Activated naive CD8-positive, alpha-beta T cell treated with anti-CD3 and anti-CD28 coated beads, Interleukin-2, amount 10 ng/mL, durations not matched to agents 7 days and 5 days (primary cell): ENCODE data around the gene ELMOD2. TPM values are rescaled to one million over a fixed set of nuclear protein-coding genes. Genes with fewer than 3 reads are reported as not detected.

Source experiments
- ATAC-seq: fragments of 150-1000 bp; cut with Tn5 transposase; one replicate; pipeline ENCODE4 v1.10.0; 2021; ENCODE audit warnings: low read depth, moderate library complexity
- POLR2A ChIA-PET: fragments of 350-600 bp; sonication (Branson Sonifier 250); formaldehyde crosslinking; loops from one replicate; lab custom pipeline; 2021; ENCODE audit warnings: antibody characterized with exemption; lab: Charles Lee
- DNase-seq: peaks from one replicate; pipeline ENCODE4 v3.0.0; 2021
- H3K27ac Mint-ChIP-seq: one replicate; pipeline ENCODE4 v1.8.0; 2022; ENCODE audit warnings: mild to moderate bottlenecking, mixed read lengths
- H3K27me3 Mint-ChIP-seq: one replicate; pipeline ENCODE4 v1.8.0; 2022; ENCODE audit warnings: mild to moderate bottlenecking, moderate library complexity, mixed read lengths
- H3K36me3 Mint-ChIP-seq: one replicate; pipeline ENCODE4 v1.8.0; 2021; ENCODE audit warnings: mild to moderate bottlenecking, mixed read lengths
- H3K4me1 Mint-ChIP-seq: one replicate; pipeline ENCODE4 v1.8.0; 2021; ENCODE audit warnings: mixed read lengths
- H3K4me3 Mint-ChIP-seq: one replicate; pipeline ENCODE4 v1.8.0; 2022; ENCODE audit warnings: mild to moderate bottlenecking, moderate library complexity, mixed read lengths
- H3K9me3 Mint-ChIP-seq: one replicate; pipeline ENCODE4 v1.8.0; 2021; ENCODE audit warnings: mixed read lengths
- total RNA-seq, 2 experiments: library from RNA; stranded (reverse); gene quantifications; one replicate each; pipeline ENCODE4 v1.2.3, GENCODE V29; 2021

ELMOD2 gene
- total RNA-seq, 2 experiments from 2014 or later = 21.8 to 22.9 TPM

DNA sequence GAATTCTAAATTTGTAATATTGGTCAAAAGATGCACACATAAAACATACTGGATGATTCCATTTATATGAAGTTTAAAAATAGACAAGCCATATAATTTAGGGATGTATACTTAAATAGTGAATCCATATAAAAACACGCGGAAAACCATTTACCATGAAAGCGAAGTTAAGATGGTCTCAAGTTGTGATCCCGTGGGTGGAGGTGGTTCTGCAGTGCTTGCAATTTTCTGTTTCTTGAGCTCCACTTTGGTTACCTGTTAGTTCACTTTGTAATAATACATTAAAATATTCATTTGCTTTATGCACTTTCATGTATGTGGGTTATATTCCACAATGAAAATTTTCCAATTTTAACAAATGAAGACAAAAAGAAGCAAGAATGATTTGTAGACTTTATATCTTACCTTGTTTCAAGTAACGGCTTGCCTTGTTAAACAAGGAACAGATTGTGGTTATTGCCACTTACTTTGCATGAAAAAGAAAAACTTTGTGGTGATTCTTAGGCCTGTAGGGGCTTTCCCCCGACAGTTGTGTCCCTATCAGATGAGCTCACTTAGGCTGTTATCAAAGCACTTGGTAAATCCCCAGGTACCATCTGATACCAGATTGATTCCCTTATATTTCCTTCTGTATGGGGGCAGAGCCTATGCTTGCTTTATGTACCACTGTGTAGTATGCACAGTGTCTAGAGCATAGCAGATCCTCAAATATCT is 32.6 kb downstream of the ELMOD2 start:
- DNase-seq = no peak
- H3K9me3 Mint-ChIP-seq = no peaks in the 10 kb centered on the region

DNA sequence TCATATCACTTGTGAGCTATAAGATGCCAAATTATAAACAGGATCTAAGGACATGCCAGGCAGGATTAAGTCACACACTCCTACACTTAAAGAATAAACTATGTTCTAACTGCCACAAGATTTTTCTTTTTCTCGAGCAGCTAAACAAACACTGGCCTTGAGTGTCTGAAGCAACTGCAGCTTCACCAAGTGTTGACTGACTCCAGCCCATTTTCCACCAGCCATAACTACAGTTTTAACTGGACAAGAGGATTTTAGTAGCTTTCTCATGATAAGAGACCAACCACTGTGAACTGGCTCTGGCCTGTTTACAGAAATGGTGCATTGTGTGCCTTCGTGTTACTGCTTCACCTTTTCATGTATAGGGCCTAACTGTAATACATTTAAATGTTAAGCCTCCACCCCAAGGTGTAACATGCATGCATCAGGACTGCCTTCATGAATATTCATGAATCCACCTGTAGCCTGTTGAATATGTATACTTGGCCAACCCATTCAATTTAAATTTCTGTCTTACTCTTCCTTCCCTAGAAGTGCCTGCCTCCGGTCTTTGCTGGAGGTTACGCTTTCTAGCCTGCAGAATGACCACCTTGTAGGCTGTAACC is 34.0 kb downstream of the ELMOD2 start:
- Mint-ChIP-seq H3K4me1 (peaks cover 7% of the 10 kb centered on the region), H3K27ac (no peak overlapping the region), H3K4me3 (no peak overlapping the region), H3K27me3 (peaks cover 38% of the 10 kb centered on the region), H3K36me3 (peaks cover 1% of the 10 kb centered on the region), H3K9me3 (no peaks in the 10 kb centered on the region)
- no peak for ATAC-seq
- POLR2A ChIA-PET = no interaction called here
- no peak for DNase-seq

More for the DNA sequence above, 32.6 kb downstream of the ELMOD2 start:
- Mint-ChIP-seq H3K4me1 (peaks cover 7% of the 10 kb centered on the region), H3K27ac (no peak overlapping the region), H3K4me3 (no peak overlapping the region), H3K27me3 (peaks cover 32% of the 10 kb centered on the region), H3K36me3 (peaks cover 3% of the 10 kb centered on the region)
- peak; percentile 89 for ATAC-seq
- POLR2A ChIA-PET = no interaction called here

DNA sequence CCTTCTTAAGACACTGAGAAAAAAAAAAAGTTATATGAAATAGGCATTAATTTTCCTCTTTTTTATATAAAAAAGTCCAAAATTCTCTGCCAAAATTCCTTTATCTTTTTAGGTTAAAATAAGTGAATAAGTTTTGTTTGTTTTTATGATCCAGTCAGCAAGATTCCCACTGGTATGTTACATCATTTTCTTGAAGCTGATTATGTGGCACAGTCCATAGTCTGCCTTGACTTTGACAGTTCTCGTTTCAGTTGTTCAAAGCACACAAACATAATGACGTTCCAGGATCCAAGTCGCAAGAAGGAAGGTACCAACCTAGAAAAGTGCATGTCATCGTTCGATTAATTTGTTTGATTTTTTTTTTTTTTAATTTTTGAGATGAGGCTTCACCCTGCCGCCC is 35.7 kb downstream of the ELMOD2 start:
- Mint-ChIP-seq H3K36me3 (no peaks in the 10 kb centered on the region), H3K27me3 (peaks cover 38% of the 10 kb centered on the region), H3K9me3 (no peaks in the 10 kb centered on the region), H3K4me3 (no peak overlapping the region), H3K4me1 (peaks cover 7% of the 10 kb centered on the region), H3K27ac (no peak overlapping the region)
- POLR2A ChIA-PET = no interaction called here
- DNase-seq = no peak
- ATAC-seq = no peak

DNA sequence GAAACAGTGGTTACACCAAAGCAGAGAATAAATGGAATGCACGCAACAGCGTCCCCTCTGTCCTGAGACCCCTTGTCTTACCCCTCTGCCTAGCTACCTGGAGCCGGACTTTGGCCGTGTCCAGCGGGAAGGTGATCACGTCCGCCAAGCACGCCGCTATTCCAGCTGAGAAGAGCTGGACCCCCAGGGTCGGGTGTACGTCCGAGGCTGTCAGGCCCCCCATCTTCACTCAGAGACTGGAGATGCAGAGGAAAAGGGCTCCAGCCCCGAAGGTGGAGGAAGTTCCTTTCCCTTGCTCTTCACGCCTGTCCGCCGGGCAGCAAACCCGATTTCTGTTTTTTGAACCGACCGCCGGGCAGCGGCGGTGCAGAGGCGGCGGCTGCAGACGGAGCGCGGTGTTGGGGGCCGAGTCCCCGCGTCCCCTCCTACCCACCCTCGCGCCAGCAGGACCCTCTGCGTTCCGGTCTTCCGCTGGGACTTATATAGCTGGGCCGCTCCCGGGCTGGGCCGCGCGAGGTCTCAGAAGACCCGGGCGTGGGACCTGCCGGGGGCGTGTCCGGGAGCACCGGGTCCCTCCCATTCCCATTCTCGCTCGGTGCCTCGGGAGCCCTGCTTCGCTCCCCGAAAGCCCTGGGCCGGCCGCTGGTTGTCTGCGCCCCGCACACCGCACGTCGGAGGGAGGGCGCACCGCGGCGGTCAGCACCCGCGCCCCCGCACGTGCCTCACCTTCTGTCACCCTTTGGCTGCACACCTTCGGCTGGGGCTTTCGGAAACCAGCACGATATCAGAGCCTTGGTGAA is 44.7 kb downstream of the ELMOD2 start, which contains the start of gene UCP1:
UCP1 (minus strand) TSS at position 455 of the 800 bp plus-strand sequence; CDS start at position 223, 232 bp downstream.
- Mint-ChIP-seq H3K4me1 (peaks cover 10% of the 10 kb centered on the region), H3K27ac (no peak within 1 kb of the TSS), H3K4me3 (peak within 1 kb of the TSS; percentile 60), H3K27me3 (peaks cover 59% of the 10 kb centered on the region), H3K9me3 (peaks cover 2% of the 10 kb centered on the region), H3K36me3 (no peaks in the 10 kb centered on the region)
- DNase-seq (peak; percentile 33), ATAC-seq (peak; percentile 33)
- POLR2A ChIA-PET = no interaction called here

DNA sequence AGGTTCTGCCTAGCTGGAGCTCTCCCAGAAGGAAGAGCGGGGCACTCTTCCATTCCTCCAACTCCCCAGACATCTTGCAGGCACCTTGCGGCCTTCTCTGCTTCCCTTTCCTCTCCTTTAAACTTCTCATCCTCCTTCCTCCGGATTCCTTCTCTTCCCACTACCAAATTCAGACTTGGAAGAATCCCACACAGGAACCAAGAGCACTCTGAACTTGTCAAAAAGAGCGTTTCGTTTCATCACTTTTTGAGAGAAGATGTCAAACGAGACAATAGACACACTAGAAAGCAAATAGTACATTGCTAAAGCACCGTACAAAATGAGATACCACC is 45.3 kb downstream of the ELMOD2 start:
- H3K4me1 Mint-ChIP-seq = peaks cover 10% of the 10 kb centered on the region
- no peak overlapping the region for H3K27ac Mint-ChIP-seq

DNA sequence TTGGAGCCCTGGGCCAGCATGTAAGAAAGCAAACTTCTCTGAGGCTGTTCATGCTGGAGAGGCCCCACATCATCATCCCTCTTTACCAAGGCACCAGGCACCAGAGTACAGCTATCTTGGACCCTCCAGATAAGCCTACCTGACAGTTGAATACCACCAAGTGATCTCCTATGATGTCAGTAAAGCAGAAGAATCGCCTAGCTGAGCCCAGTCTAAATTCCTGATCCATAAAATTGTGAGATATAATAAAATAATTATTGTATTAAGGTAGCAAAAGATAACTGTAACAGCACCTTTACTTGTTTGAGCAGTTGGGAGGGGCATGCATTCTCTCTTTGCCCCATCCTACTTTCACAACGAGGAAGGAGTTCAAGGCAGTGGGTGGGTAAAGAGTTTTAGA is 47.7 kb downstream of the ELMOD2 start:
- DNase-seq = no peak
- no peaks in the 10 kb centered on the region for H3K36me3 Mint-ChIP-seq
- peaks cover 67% of the 10 kb centered on the region for H3K27me3 Mint-ChIP-seq
- no peak for ATAC-seq
- peaks cover 2% of the 10 kb centered on the region for H3K9me3 Mint-ChIP-seq
- H3K27ac Mint-ChIP-seq = no peak overlapping the region
- peaks cover 10% of the 10 kb centered on the region for H3K4me1 Mint-ChIP-seq
- POLR2A ChIA-PET = no interaction called here
- H3K4me3 Mint-ChIP-seq = no peak overlapping the region

More for the DNA sequence above, 45.3 kb downstream of the ELMOD2 start:
- DNase-seq = no peak
- H3K4me3 Mint-ChIP-seq = peak overlapping the region; percentile 60
- peaks cover 59% of the 10 kb centered on the region for H3K27me3 Mint-ChIP-seq
- H3K9me3 Mint-ChIP-seq = peaks cover 2% of the 10 kb centered on the region
- POLR2A ChIA-PET = no interaction called here
- no peaks in the 10 kb centered on the region for H3K36me3 Mint-ChIP-seq
- ATAC-seq = no peak

DNA sequence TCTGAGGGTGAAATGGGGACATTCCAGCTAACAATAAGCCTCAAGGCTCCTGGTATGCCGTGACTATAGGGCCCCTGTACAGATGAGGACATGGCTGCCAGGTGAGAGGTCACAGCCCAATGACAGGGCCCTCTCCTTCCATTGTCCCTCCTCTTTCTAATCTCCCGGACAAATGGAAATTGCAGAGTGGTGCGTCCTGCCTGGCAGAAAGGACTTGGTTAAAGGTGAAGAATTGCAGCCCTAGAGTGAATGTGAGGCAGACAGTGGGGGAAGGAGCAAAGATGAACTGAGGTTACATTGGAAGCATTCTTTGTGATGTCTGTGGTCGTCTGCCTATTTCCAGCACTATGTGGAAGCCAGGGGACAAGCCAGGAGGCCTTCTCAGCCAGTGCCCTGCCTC is 51.5 kb downstream of the ELMOD2 start:
- Mint-ChIP-seq H3K27ac (no peak overlapping the region), H3K4me3 (no peak overlapping the region), H3K36me3 (no peaks in the 10 kb centered on the region), H3K27me3 (peaks cover 65% of the 10 kb centered on the region), H3K4me1 (no peaks in the 10 kb centered on the region), H3K9me3 (peaks cover 2% of the 10 kb centered on the region)
- ATAC-seq = no peak
- POLR2A ChIA-PET = no interaction called here
- DNase-seq = no peak

DNA sequence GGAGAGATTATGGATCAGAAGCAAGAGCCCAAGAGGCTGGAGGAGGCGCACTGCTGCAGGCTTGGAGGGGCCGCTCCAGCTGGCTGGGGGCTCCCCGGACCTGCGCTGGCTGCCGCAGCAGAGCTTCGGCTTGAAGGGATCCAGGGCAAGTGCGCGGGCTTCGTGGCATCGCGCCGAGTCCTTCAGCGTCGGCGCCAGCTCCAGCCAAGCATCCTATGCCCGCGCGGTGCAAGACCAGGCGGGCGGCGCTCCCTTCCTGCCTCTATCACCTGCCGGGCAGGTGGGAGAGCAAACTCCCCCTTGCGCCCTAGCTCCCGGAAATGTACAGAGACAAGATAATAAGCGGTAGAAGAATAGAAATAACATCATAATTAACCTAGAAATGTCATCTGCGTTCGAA is 55.3 kb downstream of the ELMOD2 start:
- POLR2A ChIA-PET = no interaction called here
- Mint-ChIP-seq H3K36me3 (no peaks in the 10 kb centered on the region), H3K9me3 (no peaks in the 10 kb centered on the region), H3K4me1 (no peaks in the 10 kb centered on the region), H3K27me3 (peaks cover 45% of the 10 kb centered on the region), H3K4me3 (no peak overlapping the region), H3K27ac (no peak overlapping the region)
- DNase-seq (no peak), ATAC-seq (no peak)

DNA sequence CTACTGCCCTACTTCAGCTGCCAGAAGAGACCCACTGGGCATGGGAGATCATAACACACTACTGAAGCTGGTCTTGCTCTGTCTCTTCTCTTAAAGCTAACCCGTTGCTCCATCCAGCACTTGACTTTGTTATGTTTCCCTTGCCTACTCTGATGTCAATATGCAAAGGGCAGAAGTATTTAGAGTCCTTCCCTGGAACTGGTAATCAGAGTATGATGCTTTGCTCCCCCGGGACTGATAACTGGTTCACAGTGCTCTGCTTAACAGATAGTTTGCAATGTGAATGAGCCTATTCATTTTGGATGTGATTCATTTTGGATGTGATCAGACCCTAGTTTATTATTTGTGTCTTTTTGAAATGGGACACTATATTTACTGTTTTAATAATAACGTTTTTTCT is 57.1 kb downstream of the ELMOD2 start:
- POLR2A ChIA-PET = no interaction called here
- Mint-ChIP-seq H3K9me3 (no peaks in the 10 kb centered on the region), H3K4me3 (no peak overlapping the region), H3K36me3 (no peaks in the 10 kb centered on the region), H3K27me3 (peaks cover 40% of the 10 kb centered on the region), H3K27ac (no peak overlapping the region), H3K4me1 (no peaks in the 10 kb centered on the region)
- ATAC-seq = no peak
- DNase-seq = no peak

DNA sequence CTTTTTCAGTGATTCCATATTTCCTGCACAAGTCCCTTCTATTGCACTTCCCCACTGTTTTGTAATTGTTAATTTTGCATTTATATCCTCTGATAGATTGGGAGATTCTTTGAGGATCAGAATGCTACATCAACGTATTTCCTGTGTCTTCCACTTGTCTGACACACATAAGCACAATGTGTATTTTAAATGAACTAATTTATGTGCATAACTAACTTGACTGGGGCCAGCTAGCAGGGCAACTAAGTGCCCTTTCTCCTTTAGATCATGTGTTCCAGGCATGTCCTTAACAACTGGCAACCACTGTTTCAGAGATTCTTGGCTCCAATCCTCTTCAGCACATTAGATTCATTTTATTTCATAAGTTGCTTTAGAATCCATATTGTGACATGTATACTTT is 60.5 kb downstream of the ELMOD2 start:
- H3K4me3 Mint-ChIP-seq = no peak overlapping the region
- H3K9me3 Mint-ChIP-seq = no peaks in the 10 kb centered on the region
- H3K36me3 Mint-ChIP-seq = no peaks in the 10 kb centered on the region
- ATAC-seq (no peak), DNase-seq (no peak)
- peaks cover 12% of the 10 kb centered on the region for H3K27me3 Mint-ChIP-seq
- POLR2A ChIA-PET = no interaction called here
- no peak overlapping the region for H3K27ac Mint-ChIP-seq
- H3K4me1 Mint-ChIP-seq = no peaks in the 10 kb centered on the region

DNA sequence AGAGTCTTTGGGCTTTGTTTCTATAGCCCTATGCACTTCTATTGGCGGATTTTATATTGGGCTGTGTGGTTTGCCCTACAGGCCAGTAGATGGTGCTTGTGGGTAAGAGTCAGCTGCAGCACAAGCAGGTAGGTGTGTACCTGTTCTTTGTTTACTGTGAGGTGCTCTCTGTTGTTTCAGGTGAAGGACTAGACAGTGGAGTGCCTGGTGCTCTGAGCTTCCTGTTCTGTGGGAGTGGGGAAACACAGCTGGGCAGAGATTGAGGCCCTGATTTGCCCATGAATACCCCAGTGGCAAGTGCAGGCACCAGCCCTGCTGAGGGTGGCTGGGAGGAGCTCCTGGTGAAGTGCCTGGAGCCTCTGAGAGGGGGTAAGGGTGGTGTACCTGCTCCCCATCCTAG is 71.1 kb downstream of the ELMOD2 start:
- no peak for DNase-seq
- H3K4me3 Mint-ChIP-seq = no peak overlapping the region
- H3K9me3 Mint-ChIP-seq = peaks cover 1% of the 10 kb centered on the region
- H3K4me1 Mint-ChIP-seq = no peaks in the 10 kb centered on the region
- no peak overlapping the region for H3K27ac Mint-ChIP-seq
- H3K36me3 Mint-ChIP-seq = no peaks in the 10 kb centered on the region
- H3K27me3 Mint-ChIP-seq = peaks cover 28% of the 10 kb centered on the region
- ATAC-seq = no peak
- POLR2A ChIA-PET = no interaction called here

DNA sequence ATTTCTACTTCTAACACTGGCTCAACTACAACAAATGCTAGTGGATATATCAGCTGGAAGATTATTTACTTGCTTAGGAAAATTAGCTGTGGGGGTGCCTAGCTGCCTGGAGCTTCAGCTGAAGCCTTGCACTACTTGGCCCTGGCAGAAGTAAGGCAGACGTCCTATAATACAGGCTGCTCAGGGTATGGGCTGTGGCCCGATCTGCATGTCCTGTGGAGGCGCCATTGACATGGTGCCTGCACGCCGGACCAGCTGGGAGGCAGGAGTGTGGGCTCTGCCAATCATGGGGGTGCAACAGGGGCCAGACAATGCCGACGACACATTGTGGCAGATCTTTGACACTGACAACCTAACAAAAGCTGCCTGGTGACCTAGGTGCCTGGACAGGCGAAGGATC is 76.4 kb downstream of the ELMOD2 start:
- POLR2A ChIA-PET = no interaction called here
- DNase-seq = no peak
- Mint-ChIP-seq H3K4me3 (no peak overlapping the region), H3K27me3 (peaks cover 5% of the 10 kb centered on the region), H3K9me3 (no peaks in the 10 kb centered on the region), H3K4me1 (no peaks in the 10 kb centered on the region), H3K36me3 (no peaks in the 10 kb centered on the region), H3K27ac (no peak overlapping the region)
- ATAC-seq = no peak

DNA sequence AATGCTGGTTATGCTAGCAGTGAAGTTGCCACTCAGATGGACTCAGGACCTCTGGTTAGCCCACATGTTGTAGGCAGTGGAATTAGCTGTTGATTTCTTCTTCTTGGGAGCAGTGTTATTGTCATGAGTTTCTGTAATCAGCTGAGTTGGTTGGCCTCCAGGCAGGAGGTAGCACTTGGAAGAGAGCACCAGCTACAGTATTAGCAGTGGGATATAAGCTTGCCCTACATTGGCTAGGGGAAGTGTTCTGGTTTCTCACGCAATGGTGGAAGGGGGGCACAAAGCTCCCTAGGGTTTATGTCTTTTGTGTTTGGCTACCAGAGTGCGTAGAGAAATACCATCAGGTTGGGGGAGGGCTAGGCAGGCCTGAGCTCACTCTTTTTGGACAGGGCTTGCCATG is 78.7 kb downstream of the ELMOD2 start:
- POLR2A ChIA-PET = no interaction called here
- H3K9me3 Mint-ChIP-seq = no peaks in the 10 kb centered on the region
- ATAC-seq (no peak), DNase-seq (no peak)
- H3K27me3 Mint-ChIP-seq = peaks cover 5% of the 10 kb centered on the region
- no peaks in the 10 kb centered on the region for H3K4me1 Mint-ChIP-seq
- no peaks in the 10 kb centered on the region for H3K36me3 Mint-ChIP-seq
- H3K27ac Mint-ChIP-seq = no peak overlapping the region
- H3K4me3 Mint-ChIP-seq = no peak overlapping the region

DNA sequence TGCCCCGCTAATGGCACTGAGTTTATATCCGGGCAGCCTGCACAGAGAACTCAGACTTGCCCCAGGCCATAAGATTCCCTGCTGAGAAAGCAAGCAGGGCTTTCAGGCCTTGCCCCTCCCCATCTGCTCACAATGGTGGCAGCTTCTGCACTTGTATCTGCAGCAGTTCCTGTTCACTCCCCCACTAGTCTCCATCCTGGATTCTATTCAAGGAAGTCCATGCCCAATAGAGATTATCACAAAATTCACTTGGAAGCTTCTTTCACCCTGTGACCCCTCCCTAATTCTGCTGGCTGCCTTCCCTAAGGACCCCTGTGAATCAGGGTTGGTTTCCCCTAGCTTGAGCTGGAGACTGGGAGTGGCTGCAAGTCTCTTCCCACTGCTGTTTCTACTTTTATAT is 79.3 kb downstream of the ELMOD2 start:
- peaks cover 3% of the 10 kb centered on the region for H3K27me3 Mint-ChIP-seq
- POLR2A ChIA-PET = no interaction called here
- no peaks in the 10 kb centered on the region for H3K36me3 Mint-ChIP-seq
- no peak for ATAC-seq
- H3K27ac Mint-ChIP-seq = no peak overlapping the region
- H3K4me1 Mint-ChIP-seq = no peaks in the 10 kb centered on the region
- no peaks in the 10 kb centered on the region for H3K9me3 Mint-ChIP-seq
- no peak for DNase-seq
- H3K4me3 Mint-ChIP-seq = no peak overlapping the region
